ENCODE data around the gene KRTAP10-3. TPM values are rescaled to one million over a fixed set of nuclear protein-coding genes. Genes with fewer than 3 reads are reported as not detected.

KRTAP10-3 gene
- total RNA-seq, 3 donors from 2014 or later (not counting 1 experiment from before 2014, with no cell fraction given), result not detected

DNA sequence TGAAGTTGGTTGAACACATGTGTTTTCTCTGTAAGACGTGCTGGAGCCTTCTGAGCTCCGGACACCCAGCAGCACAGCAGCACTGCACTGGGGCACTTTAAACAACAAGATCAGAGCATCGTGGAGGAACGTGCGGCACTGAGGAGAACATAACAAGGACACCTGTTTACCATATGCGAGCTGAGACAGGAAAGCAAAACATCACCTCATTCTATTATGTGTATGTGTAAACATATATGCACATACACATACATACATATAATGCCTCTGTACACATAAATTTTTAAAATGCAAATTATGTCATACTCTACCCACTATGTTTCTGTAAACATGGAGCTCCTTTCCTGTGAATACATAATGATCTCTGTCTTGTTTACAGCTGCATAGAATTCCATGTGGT is 36.9 kb upstream of the KRTAP10-3 start:
- H3K27ac Mint-ChIP-seq, result no peak overlapping the region
- H3K36me3 Mint-ChIP-seq, result no peaks in the 10 kb centered on the region
- peaks cover 2 to 3% of the 10 kb centered on the region in 2 donors for H3K9me3 Mint-ChIP-seq
- WGBS (ENCODE audit: insufficient coverage), result 89% methylated on average over 5 of the region's 6 CpGs
- DNase-seq (no peak), ATAC-seq (no peak)
- H3K4me3 ChIP-seq (ENCODE audit: low read length), result no peak overlapping the region
- no peaks in the 10 kb centered on the region for H3K4me1 ChIP-seq (ENCODE audit: control insufficient read depth, insufficient read depth, low read length)
- no peaks in the 10 kb centered on the region for H3K36me3 ChIP-seq (ENCODE audit: control insufficient read depth, insufficient read depth, low read length)
- H3K27ac ChIP-seq (ENCODE audit: low read length), result no peak overlapping the region
- H3K9me3 ChIP-seq (ENCODE audit: control insufficient read depth, insufficient read depth, low read length), result no peaks in the 10 kb centered on the region
- no peak overlapping the region for H3K4me3 Mint-ChIP-seq
- TF ChIP-seq, protein P1, sequence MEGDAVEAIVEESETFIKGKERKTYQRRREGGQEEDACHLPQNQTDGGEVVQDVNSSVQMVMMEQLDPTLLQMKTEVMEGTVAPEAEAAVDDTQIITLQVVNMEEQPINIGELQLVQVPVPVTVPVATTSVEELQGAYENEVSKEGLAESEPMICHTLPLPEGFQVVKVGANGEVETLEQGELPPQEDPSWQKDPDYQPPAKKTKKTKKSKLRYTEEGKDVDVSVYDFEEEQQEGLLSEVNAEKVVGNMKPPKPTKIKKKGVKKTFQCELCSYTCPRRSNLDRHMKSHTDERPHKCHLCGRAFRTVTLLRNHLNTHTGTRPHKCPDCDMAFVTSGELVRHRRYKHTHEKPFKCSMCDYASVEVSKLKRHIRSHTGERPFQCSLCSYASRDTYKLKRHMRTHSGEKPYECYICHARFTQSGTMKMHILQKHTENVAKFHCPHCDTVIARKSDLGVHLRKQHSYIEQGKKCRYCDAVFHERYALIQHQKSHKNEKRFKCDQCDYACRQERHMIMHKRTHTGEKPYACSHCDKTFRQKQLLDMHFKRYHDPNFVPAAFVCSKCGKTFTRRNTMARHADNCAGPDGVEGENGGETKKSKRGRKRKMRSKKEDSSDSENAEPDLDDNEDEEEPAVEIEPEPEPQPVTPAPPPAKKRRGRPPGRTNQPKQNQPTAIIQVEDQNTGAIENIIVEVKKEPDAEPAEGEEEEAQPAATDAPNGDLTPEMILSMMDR (IDR thresholded peaks at IDR 0.05), result no peak
- H3K27me3 ChIP-seq (ENCODE audit: control insufficient read depth, insufficient read depth, low read length), result no peaks in the 10 kb centered on the region
- peaks cover 13 to 17% of the 10 kb centered on the region in 2 donors for H3K27me3 Mint-ChIP-seq (ENCODE audit: low read depth in 2 of 2)
- intact Hi-C loops (cut with micrococcal nuclease), result no loop called here
- H3K4me1 Mint-ChIP-seq, result peaks cover 0 to 5% of the 10 kb centered on the region in 2 donors

DNA sequence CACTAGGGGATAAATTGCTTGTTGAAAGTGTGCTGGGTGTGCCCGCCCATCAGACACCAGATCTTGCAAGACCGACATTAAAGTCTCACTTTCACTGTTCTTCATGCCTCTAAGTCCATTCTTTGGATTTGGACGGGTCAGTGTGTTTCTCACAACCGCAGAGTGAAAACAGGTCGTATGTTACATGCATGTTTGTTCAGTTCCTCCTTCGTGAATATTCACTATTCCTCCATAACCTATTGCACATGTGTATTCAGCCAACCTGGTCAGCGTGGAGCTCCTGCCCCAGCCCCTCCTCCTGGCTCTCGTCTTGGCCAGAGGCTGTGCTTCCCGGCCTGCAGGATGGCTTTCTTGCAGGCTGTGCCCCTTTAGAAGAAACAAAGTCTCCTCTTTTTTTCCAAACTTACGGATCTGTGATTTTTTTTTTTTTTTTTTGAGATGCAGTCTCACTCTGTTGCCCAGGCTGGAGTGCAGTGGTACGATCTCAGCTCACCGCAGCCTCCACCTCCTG is 35.9 kb upstream of the KRTAP10-3 start:
- peaks cover 16 to 18% of the 10 kb centered on the region in 2 donors for H3K27me3 Mint-ChIP-seq (ENCODE audit: low read depth in 2 of 2)
- DNase-seq, result no peak
- no peak overlapping the region for H3K4me3 Mint-ChIP-seq
- 83% methylated on average over 12 of the region's 12 CpGs for WGBS (ENCODE audit: insufficient coverage)
- no peak for ATAC-seq
- TF ChIP-seq, protein P1 (IDR thresholded peaks at IDR 0.05), result no peak
- peaks cover 2 to 3% of the 10 kb centered on the region in 2 donors for H3K9me3 Mint-ChIP-seq
- no peaks in the 10 kb centered on the region for H3K36me3 Mint-ChIP-seq
- Histone ChIP-seq H3K9me3 (ENCODE audit: control insufficient read depth, insufficient read depth, low read length) (no peaks in the 10 kb centered on the region), H3K4me1 (ENCODE audit: control insufficient read depth, insufficient read depth, low read length) (no peaks in the 10 kb centered on the region), H3K27ac (ENCODE audit: low read length) (no peak overlapping the region), H3K27me3 (ENCODE audit: control insufficient read depth, insufficient read depth, low read length) (no peaks in the 10 kb centered on the region), H3K36me3 (ENCODE audit: control insufficient read depth, insufficient read depth, low read length) (no peaks in the 10 kb centered on the region), H3K4me3 (ENCODE audit: low read length) (no peak overlapping the region)
- intact Hi-C loops (cut with micrococcal nuclease), result no loop called here
- no peak overlapping the region for H3K27ac Mint-ChIP-seq
- peaks cover 0 to 5% of the 10 kb centered on the region in 2 donors for H3K4me1 Mint-ChIP-seq

GRCh38 chr21:44593598-44594405 is 35.2 kb upstream of the KRTAP10-3 start:
- no peak overlapping the region for H3K27ac Mint-ChIP-seq
- WGBS (ENCODE audit: insufficient coverage), result 80% methylated on average over 20 of the region's 20 CpGs
- H3K4me1 ChIP-seq (ENCODE audit: control insufficient read depth, insufficient read depth, low read length), result no peaks in the 10 kb centered on the region
- TF ChIP-seq, protein P1 (IDR thresholded peaks at IDR 0.05), result no peak
- intact Hi-C loops (cut with micrococcal nuclease), result no loop called here
- ATAC-seq (no peak), DNase-seq (no peak)
- no peaks in the 10 kb centered on the region for H3K36me3 Mint-ChIP-seq
- no peak overlapping the region for H3K4me3 ChIP-seq (ENCODE audit: low read length)
- no peak overlapping the region for H3K4me3 Mint-ChIP-seq
- no peaks in the 10 kb centered on the region for H3K36me3 ChIP-seq (ENCODE audit: control insufficient read depth, insufficient read depth, low read length)
- H3K9me3 Mint-ChIP-seq, result peaks cover 2 to 3% of the 10 kb centered on the region in 2 donors
- peaks cover 20% of the 10 kb centered on the region in 2 donors for H3K27me3 Mint-ChIP-seq (ENCODE audit: low read depth in 2 of 2)
- H3K27ac ChIP-seq (ENCODE audit: low read length), result no peak overlapping the region
- H3K27me3 ChIP-seq (ENCODE audit: control insufficient read depth, insufficient read depth, low read length), result no peaks in the 10 kb centered on the region
- peaks cover 0 to 5% of the 10 kb centered on the region in 2 donors for H3K4me1 Mint-ChIP-seq
- H3K9me3 ChIP-seq (ENCODE audit: control insufficient read depth, insufficient read depth, low read length), result no peaks in the 10 kb centered on the region

All from natural killer cell (primary cell).